Prostate gland (tissue), 2 donors: Measurements from ENCODE around the gene PLPPR4.

Experiments used
- POLR2A ChIP-seq: fragments of 450-650 bp; IDR thresholded peaks from one replicate; pipeline ENCODE4 v1.6.1; 2016; ENCODE audit warnings: antibody characterized with exemption, mild to moderate bottlenecking
- POLR2AphosphoS5 ChIP-seq: sonication (generic); formaldehyde crosslinking; IDR thresholded peaks from one replicate; pipeline ENCODE4 v1.6.1; 2017; ENCODE audit warnings: antibody characterized with exemption
- TF ChIP-seq, protein P1 (sequence below), 4 experiments: fragments of 200-600 bp in 2 of 4; fragments of 450-650 bp in 2 of 4; sonication (generic) in 2 of 4; IDR thresholded peaks; 1 replicate in 3 of 4; 2 replicates in 1 of 4; pipeline ENCODE4 v1.5.1; 2016 to 2019; ENCODE audit warnings: antibody characterized with exemption in 4 of 4, mild to moderate bottlenecking in 2 of 4, moderate library complexity in 2 of 4

GRCh38 chr1:99327357-99327756 lies 63.1 kb downstream of the PLPPR4 start:
- TF ChIP-seq POLR2A: no peak
- TF ChIP-seq, protein P1, sequence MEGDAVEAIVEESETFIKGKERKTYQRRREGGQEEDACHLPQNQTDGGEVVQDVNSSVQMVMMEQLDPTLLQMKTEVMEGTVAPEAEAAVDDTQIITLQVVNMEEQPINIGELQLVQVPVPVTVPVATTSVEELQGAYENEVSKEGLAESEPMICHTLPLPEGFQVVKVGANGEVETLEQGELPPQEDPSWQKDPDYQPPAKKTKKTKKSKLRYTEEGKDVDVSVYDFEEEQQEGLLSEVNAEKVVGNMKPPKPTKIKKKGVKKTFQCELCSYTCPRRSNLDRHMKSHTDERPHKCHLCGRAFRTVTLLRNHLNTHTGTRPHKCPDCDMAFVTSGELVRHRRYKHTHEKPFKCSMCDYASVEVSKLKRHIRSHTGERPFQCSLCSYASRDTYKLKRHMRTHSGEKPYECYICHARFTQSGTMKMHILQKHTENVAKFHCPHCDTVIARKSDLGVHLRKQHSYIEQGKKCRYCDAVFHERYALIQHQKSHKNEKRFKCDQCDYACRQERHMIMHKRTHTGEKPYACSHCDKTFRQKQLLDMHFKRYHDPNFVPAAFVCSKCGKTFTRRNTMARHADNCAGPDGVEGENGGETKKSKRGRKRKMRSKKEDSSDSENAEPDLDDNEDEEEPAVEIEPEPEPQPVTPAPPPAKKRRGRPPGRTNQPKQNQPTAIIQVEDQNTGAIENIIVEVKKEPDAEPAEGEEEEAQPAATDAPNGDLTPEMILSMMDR (IDR thresholded peaks at IDR 0.05): peak in 1 of 4 experiments; percentile 26
- TF ChIP-seq POLR2AphosphoS5: peak; percentile 44
